ENCODE data around the gene HSPB9. TPM values are rescaled to one million over a fixed set of nuclear protein-coding genes. Genes with fewer than 3 reads are reported as not detected.
A peak's percentile ranks its signal among the peaks of the same experiment; 100 is the strongest.

Gene HSPB9
- total and polyA plus RNA-seq, 9 of the 15 experiments (the other 6 are each of a cell fraction or from before 2014, with no cell fraction given), result 0.04 to 0.16 (median 0.08) TPM; not detected in 3

GRCh38 chr17:42078396-42079043, 44.1 kb upstream of the HSPB9 start (continued):
- no peak for TF ChIP-seq TSHZ1 (CRISPR knock-in tag; IDR thresholded peaks at IDR 0.05)
- TF ChIP-seq, protein P1, sequence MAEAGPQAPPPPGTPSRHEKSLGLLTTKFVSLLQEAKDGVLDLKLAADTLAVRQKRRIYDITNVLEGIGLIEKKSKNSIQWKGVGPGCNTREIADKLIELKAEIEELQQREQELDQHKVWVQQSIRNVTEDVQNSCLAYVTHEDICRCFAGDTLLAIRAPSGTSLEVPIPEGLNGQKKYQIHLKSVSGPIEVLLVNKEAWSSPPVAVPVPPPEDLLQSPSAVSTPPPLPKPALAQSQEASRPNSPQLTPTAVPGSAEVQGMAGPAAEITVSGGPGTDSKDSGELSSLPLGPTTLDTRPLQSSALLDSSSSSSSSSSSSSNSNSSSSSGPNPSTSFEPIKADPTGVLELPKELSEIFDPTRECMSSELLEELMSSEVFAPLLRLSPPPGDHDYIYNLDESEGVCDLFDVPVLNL (CRISPR knock-in tag; IDR thresholded peaks at IDR 0.05; ENCODE audit: low read depth), result no peak
- TF ChIP-seq BACH1 (tag; IDR thresholded peaks at IDR 0.05), result no peak
- TF ChIP-seq LCOR (CRISPR knock-in tag; IDR thresholded peaks at IDR 0.05), result no peak
- no peak for TF ChIP-seq ZSCAN29 (IDR thresholded peaks at IDR 0.05)
- no peak for TF ChIP-seq GTF2A2 (tag; IDR thresholded peaks at IDR 0.05)
- no peak for TF ChIP-seq PATZ1 (CRISPR knock-in tag; IDR thresholded peaks at IDR 0.05; ENCODE audit: borderline replicate concordance)
- no peak for TF ChIP-seq PRMT5 (CRISPR knock-in tag; IDR thresholded peaks at IDR 0.05)
- no peak for TF ChIP-seq XRCC5 (IDR thresholded peaks at IDR 0.05; ENCODE audit: low read depth, low read length)
- no peak for TF ChIP-seq XRCC4 (IDR thresholded peaks at IDR 0.05; ENCODE audit: extremely low read depth, insufficient read depth, insufficient read length)
- no peak for TF ChIP-seq ZNF431 (CRISPR knock-in tag; IDR thresholded peaks at IDR 0.05)
- TF ChIP-seq BMI1 (IDR thresholded peaks at IDR 0.05; ENCODE audit: low read length), result no peak
- TF ChIP-seq SAFB2 (IDR thresholded peaks at IDR 0.05; ENCODE audit: borderline replicate concordance, low read depth, low read length, severe bottlenecking), result no peak
- 0 out of 2 replicates have a peak, but pooled peaks have one; percentile 41 for TF ChIP-seq NR2C1 (IDR thresholded peaks at IDR 0.05)
- TF ChIP-seq NR2C1 (tag; IDR thresholded peaks at IDR 0.05), result 0 out of 2 replicates have a peak, but pooled peaks have one; percentile 49
- TF ChIP-seq SNRNP70 (optimal IDR thresholded peaks at IDR 0.05; ENCODE audit: low read depth, low read length), result no peak
- no peak for TF ChIP-seq SFPQ (IDR thresholded peaks at IDR 0.05; ENCODE audit: low read depth, low read length)
- TF ChIP-seq FOXA3 (CRISPR knock-in tag; conservative IDR thresholded peaks at IDR 0.05 in 1 of 2, IDR thresholded peaks at IDR 0.05 in 1 of 2), result no peak
- peak; percentile 48 for TF ChIP-seq TAL1 (IDR thresholded peaks at IDR 0.05)
